Fibroblast of skin of abdomen (primary cell): ENCODE data around the gene HIC1.

Experiments used
- DNase-seq: peaks from one replicate; pipeline ENCODE4 v3.0.0-alpha.2; 2013

Gene HIC1

GRCh38 chr17:2025220-2025621 is 29.7 kb upstream of the HIC1 start, which contains the start of gene RTN4RL1:
Gene RTN4RL1, minus strand, starts transcription at chr17:2025334. Its CDS starts 469 bp downstream, at chr17:2024865.
- peak; percentile 58 for DNase-seq

- peak; percentile 58 for DNase-seq
Observed at GRCh38 chr17:2025622-2026309, 29.1 kb upstream of the HIC1 start.

- no peak for DNase-seq
Observed at GRCh38 chr17:2027528-2028233, 27.2 kb upstream of the HIC1 start.

- no peak for DNase-seq
Observed at GRCh38 chr17:2028234-2028614, 26.7 kb upstream of the HIC1 start.

- no peak for DNase-seq
Observed at GRCh38 chr17:2028737-2029136, 26.2 kb upstream of the HIC1 start.

- peak; percentile 89 for DNase-seq
Observed at GRCh38 chr17:2029911-2030778, 24.8 kb upstream of the HIC1 start, which contains the start of gene DPH1. Gene DPH1, plus strand, starts transcription at chr17:2030153. Its CDS starts 17 bp downstream, at chr17:2030170.

GRCh38 chr17:2030779-2031163 is 24.1 kb upstream of the HIC1 start:
- peak; percentile 87 for DNase-seq

GRCh38 chr17:2033153-2033552 is 21.8 kb upstream of the HIC1 start:
- DNase-seq: peak; percentile 33

GRCh38 chr17:2034157-2034556 is 20.7 kb upstream of the HIC1 start:
- DNase-seq: peak; percentile 90

GRCh38 chr17:2034806-2035540 is 19.9 kb upstream of the HIC1 start:
- DNase-seq: peak; percentile 98

GRCh38 chr17:2035541-2036488 is 19.1 kb upstream of the HIC1 start:
- no peak for DNase-seq

- DNase-seq: no peak
Observed at GRCh38 chr17:2037155-2037554, 17.7 kb upstream of the HIC1 start.

- no peak for DNase-seq
Observed at GRCh38 chr17:2040219-2040827, 14.6 kb upstream of the HIC1 start.

GRCh38 chr17:2040942-2041560 is 13.9 kb upstream of the HIC1 start:
- no peak for DNase-seq

- peak; percentile 94 for DNase-seq
Observed at GRCh38 chr17:2041561-2042389, 13.1 kb upstream of the HIC1 start, which contains the start of gene OVCA2. Gene OVCA2, plus strand, starts transcription at chr17:2042022. Its CDS starts 26 bp downstream, at chr17:2042048.

- DNase-seq: peak; percentile 52
Observed at GRCh38 chr17:2042390-2042847, 12.5 kb upstream of the HIC1 start.

- DNase-seq: no peak
Observed at GRCh38 chr17:2042933-2043332, 12.0 kb upstream of the HIC1 start.

- peak; percentile 66 for DNase-seq
Observed at GRCh38 chr17:2043785-2044184, 11.1 kb upstream of the HIC1 start.
